Activated CD4-positive, alpha-beta T cell treated with anti-CD3 and anti-CD28 coated beads for 24 hours (primary cell): Measurements from ENCODE around the gene C1orf159.
"Not testable (repeated sequence)": the region's sequence is repeated elsewhere in the genome, so short reads cannot be mapped to it uniquely, and the experiment has no call there.

Experiments used
- DNase-seq, 2 donors: peaks; one replicate each; pipeline ENCODE4 v3.0.0-alpha.2; 2020; ENCODE audit warnings: low read depth in 2 of 2

C1orf159 gene

GRCh38 chr1:1149416-1149815 is 33.5 kb upstream of the C1orf159 start:
- DNase-seq, result no peak

GRCh38 chr1:1148569-1148968 is 32.7 kb upstream of the C1orf159 start:
- DNase-seq, result no peak

- DNase-seq, result no peak
Observed at GRCh38 chr1:1148061-1148460, 32.2 kb upstream of the C1orf159 start.

- no peak for DNase-seq
Observed at GRCh38 chr1:1146596-1146995, 30.7 kb upstream of the C1orf159 start.

GRCh38 chr1:1146026-1146425 is 30.1 kb upstream of the C1orf159 start:
- no peak for DNase-seq

- no peak for DNase-seq
Observed at GRCh38 chr1:1145547-1145914, 29.6 kb upstream of the C1orf159 start.

- no peak for DNase-seq
Observed at GRCh38 chr1:1144843-1145546, 29.1 kb upstream of the C1orf159 start.

- peak; percentile 36 to 43 for DNase-seq
Observed at GRCh38 chr1:1144122-1144842, 28.4 kb upstream of the C1orf159 start.

- DNase-seq, result no peak
Observed at GRCh38 chr1:1143636-1144035, 27.7 kb upstream of the C1orf159 start.

- DNase-seq, result no peak
Observed at GRCh38 chr1:1142844-1143243, 27.0 kb upstream of the C1orf159 start.

- not testable (repeated sequence) for DNase-seq
Observed at GRCh38 chr1:1142352-1142751, 26.5 kb upstream of the C1orf159 start.

- no peak for DNase-seq
Observed at GRCh38 chr1:1141911-1142250, 26.0 kb upstream of the C1orf159 start.

GRCh38 chr1:1141244-1141910 is 25.5 kb upstream of the C1orf159 start:
- DNase-seq, result no peak

- no peak for DNase-seq
Observed at GRCh38 chr1:1140673-1141072, 24.8 kb upstream of the C1orf159 start.

GRCh38 chr1:1137256-1138045 is 21.6 kb upstream of the C1orf159 start:
- peak; percentile 49 to 56 for DNase-seq

GRCh38 chr1:1136547-1137230 is 20.8 kb upstream of the C1orf159 start:
- no peak for DNase-seq

- DNase-seq, result no peak
Observed at GRCh38 chr1:1135339-1136136, 19.6 kb upstream of the C1orf159 start.

GRCh38 chr1:1134300-1134970 is 18.5 kb upstream of the C1orf159 start:
- no peak for DNase-seq

GRCh38 chr1:1132956-1133750 is 17.3 kb upstream of the C1orf159 start:
- DNase-seq, result no peak
